Caco-2 (cell line): Measurements from ENCODE around the gene TFAP2E. TPM values are rescaled to one million over a fixed set of nuclear protein-coding genes. Genes with fewer than 3 reads are reported as not detected.

Experiments used
- BruUV-seq: library from RNA; stranded (reverse); fragments of 400-500 nt; replicated peaks from 2 replicates; lab custom pipeline; 2021; lab: Mats Ljungman, UMichigan
- CTCF ChIA-PET: fragments of 300-600 bp; sonication (Branson Sonifier 250); formaldehyde crosslinking; loops from one replicate; lab custom pipeline; 2022; ENCODE audit warnings: antibody characterized with exemption; lab: Charles Lee
- POLR2A ChIA-PET: fragments of 300-600 bp; sonication (Branson Sonifier 250); formaldehyde crosslinking; loops from one replicate; lab custom pipeline; 2022; ENCODE audit warnings: antibody characterized with exemption; lab: Charles Lee
- DNase-seq, 2 experiments: peaks; one replicate each; pipeline versions ENCODE4 v3.0.0 to v3.0.0-alpha.2; 2020 to 2022
- H3K27me3 ChIP-seq: replicated peaks from 2 replicates; pipeline ENCODE4 v1.6.0; 2011; ENCODE audit warnings: low read length; ENCODE audit not compliant: control insufficient read depth, insufficient read depth
- H3K36me3 ChIP-seq: 2 replicates; pipeline ENCODE4 v1.5.1; 2011; ENCODE audit warnings: low read length; ENCODE audit not compliant: control insufficient read depth, insufficient read depth
- H3K4me1 ChIP-seq: fragments of 250-450 bp; sonication (Bioruptor Pico); 2 replicates; pipeline ENCODE4 v1.5.1; 2020; ENCODE audit warnings: mild to moderate bottlenecking
- H3K4me3 ChIP-seq: 2 replicates; pipeline ENCODE4 v1.5.1; 2011; ENCODE audit warnings: low read depth, mild to moderate bottlenecking, control low read depth, low read length
- H3K9me3 ChIP-seq: fragments of 250-450 bp; sonication (Bioruptor Pico); 2 replicates; pipeline ENCODE4 v1.5.1; 2020; ENCODE audit warnings: mild to moderate bottlenecking, moderate library complexity
- H3K27ac Mint-ChIP-seq: one replicate; pipeline ENCODE4 v1.8.0; 2022; ENCODE audit warnings: mixed read lengths; ENCODE audit not compliant: unreplicated experiment
- H3K27me3 Mint-ChIP-seq: one replicate; pipeline ENCODE4 v1.8.0; 2022; ENCODE audit warnings: mixed read lengths; ENCODE audit not compliant: insufficient read depth, unreplicated experiment
- H3K36me3 Mint-ChIP-seq: one replicate; pipeline ENCODE4 v1.8.0; 2022; ENCODE audit warnings: mild to moderate bottlenecking, mixed read lengths; ENCODE audit not compliant: insufficient read depth, unreplicated experiment
- H3K4me1 Mint-ChIP-seq: one replicate; pipeline ENCODE4 v1.8.0; 2022; ENCODE audit warnings: low read depth, mixed read lengths; ENCODE audit not compliant: unreplicated experiment
- H3K4me3 Mint-ChIP-seq: one replicate; pipeline ENCODE4 v1.8.0; 2022; ENCODE audit warnings: mild to moderate bottlenecking, moderate library complexity, mixed read lengths; ENCODE audit not compliant: unreplicated experiment
- H3K9me3 Mint-ChIP-seq: one replicate; pipeline ENCODE4 v1.8.0; 2022; ENCODE audit warnings: mixed read lengths; ENCODE audit not compliant: unreplicated experiment
- intact Hi-C: fragments of 100-400 bp; cut with micrococcal nuclease; formaldehyde crosslinking; loops from one replicate; pipeline ENCODE4 v1.10.0; 2022; ENCODE audit not compliant: unreplicated experiment
- total RNA-seq: library from RNA; stranded (reverse); gene quantifications from 2 replicates; pipeline ENCODE4 v1.2.3, GENCODE V29; 2022
- TF ChIP-seq, protein P1 (sequence below), 2 experiments: fragments of 200-600 bp in 1 of 2; IDR thresholded peaks; 1 replicate in 1 of 2; 2 replicates in 1 of 2; pipeline versions ENCODE4 v1.5.1 to v1.8.0; 2011 to 2022; ENCODE audit warnings: antibody characterized with exemption in 1 of 2, control low read depth in 1 of 2, inconsistent platforms in 1 of 2, low read depth in 1 of 2, low read length in 1 of 2, mild to moderate bottlenecking in 1 of 2, moderate library complexity in 1 of 2; ENCODE audit not compliant: insufficient read depth in 1 of 2, severe bottlenecking in 1 of 2, unreplicated experiment in 1 of 2

TFAP2E gene
- total RNA-seq, 1 experiment from 2014 or later = 3.4 TPM

DNA sequence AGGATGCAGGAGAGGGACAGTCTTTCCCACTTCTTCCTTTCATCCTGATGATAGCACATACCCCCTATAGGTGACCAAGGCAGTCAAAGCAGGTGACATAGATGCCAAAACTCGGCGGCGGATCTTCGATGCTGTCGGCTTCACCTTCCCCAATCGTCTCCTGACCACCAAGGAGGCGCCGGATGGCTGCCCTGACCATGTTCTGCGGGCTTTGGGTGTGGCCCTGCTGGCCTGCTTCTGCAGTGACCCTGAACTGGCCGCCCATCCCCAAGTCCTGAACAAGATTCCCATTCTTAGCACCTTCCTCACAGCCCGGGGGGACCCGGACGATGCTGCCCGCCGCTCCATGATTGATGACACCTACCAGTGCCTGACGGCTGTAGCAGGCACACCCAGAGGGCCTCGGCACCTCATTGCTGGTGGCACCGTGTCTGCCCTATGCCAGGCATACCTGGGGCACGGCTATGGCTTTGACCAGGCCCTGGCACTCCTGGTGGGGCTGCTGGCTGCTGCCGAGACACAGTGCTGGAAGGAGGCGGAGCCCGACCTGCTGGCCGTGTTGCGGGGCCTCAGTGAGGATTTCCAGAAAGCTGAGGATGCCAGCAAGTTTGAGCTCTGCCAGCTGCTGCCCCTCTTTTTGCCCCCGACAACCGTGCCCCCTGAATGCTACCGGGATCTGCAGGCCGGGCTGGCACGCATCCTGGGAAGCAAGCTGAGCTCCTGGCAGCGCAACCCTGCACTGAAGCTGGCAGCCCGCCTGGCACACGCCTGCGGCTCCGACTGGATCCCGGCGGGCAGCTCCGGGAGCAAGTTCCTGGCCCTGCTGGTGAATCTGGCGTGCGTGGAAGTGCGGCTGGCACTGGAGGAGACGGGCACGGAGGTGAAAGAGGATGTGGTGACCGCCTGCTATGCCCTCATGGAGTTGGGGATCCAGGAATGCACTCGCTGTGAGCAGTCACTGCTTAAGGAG lies 12.6 kb upstream of the TFAP2E start:
- no peak for DNase-seq
- TF ChIP-seq, protein P1, sequence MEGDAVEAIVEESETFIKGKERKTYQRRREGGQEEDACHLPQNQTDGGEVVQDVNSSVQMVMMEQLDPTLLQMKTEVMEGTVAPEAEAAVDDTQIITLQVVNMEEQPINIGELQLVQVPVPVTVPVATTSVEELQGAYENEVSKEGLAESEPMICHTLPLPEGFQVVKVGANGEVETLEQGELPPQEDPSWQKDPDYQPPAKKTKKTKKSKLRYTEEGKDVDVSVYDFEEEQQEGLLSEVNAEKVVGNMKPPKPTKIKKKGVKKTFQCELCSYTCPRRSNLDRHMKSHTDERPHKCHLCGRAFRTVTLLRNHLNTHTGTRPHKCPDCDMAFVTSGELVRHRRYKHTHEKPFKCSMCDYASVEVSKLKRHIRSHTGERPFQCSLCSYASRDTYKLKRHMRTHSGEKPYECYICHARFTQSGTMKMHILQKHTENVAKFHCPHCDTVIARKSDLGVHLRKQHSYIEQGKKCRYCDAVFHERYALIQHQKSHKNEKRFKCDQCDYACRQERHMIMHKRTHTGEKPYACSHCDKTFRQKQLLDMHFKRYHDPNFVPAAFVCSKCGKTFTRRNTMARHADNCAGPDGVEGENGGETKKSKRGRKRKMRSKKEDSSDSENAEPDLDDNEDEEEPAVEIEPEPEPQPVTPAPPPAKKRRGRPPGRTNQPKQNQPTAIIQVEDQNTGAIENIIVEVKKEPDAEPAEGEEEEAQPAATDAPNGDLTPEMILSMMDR (IDR thresholded peaks at IDR 0.05; ENCODE audit: insufficient read depth in 1 of 2, low read depth in 1 of 2, low read length in 1 of 2, severe bottlenecking in 1 of 2, unreplicated experiment in 1 of 2) = no peak
- H3K4me3 ChIP-seq = no peak overlapping the region
- no peaks in the 10 kb centered on the region for H3K27me3 ChIP-seq
- H3K4me1 ChIP-seq = peaks cover 6% of the 10 kb centered on the region
- Mint-ChIP-seq H3K27me3 (no peaks in the 10 kb centered on the region), H3K4me1 (no peaks in the 10 kb centered on the region), H3K4me3 (no peak overlapping the region), H3K36me3 (peaks cover 29% of the 10 kb centered on the region), H3K27ac (no peak overlapping the region), H3K9me3 (no peaks in the 10 kb centered on the region)
- no peaks in the 10 kb centered on the region for H3K9me3 ChIP-seq
- POLR2A ChIA-PET = no interaction called here
- H3K36me3 ChIP-seq = no peaks in the 10 kb centered on the region
- CTCF ChIA-PET = no interaction called here
- intact Hi-C loops = no loop called here
- no TSS peak for BruUV-seq

DNA sequence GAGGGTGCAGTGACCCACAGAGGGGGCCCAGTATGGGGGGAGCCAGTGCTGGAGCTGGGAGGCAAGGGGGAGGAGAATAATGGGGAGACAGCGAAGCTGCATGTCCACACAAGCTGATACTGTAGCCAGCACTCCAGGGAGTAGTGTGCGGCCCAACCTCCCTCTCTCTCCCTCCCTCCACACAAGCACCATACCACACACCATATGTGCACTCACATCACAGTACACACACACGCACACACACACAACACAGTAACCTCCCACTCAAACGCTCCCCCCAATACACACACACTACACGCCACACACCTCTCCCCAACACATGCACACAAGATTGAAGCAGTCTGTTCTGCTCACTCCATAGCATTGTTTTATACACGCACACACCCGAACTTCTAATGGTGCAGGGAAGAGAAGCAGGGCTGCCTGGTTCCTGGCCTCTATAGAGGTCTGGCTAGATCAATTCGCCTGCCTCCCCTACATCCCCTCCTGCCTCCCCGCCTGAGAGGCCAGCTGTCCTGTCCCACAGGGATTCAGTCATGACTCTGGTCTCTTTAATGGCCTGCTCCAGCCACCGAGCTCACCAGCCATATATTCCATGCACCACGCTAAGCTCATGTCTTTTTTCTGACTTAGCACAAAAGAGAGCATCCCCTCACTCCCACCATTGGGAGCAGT lies 11.7 kb upstream of the TFAP2E start:
- Mint-ChIP-seq H3K4me3 (no peak overlapping the region), H3K36me3 (peaks cover 30% of the 10 kb centered on the region), H3K9me3 (no peaks in the 10 kb centered on the region), H3K27ac (no peak overlapping the region), H3K4me1 (no peaks in the 10 kb centered on the region), H3K27me3 (no peaks in the 10 kb centered on the region)
- Histone ChIP-seq H3K9me3 (no peaks in the 10 kb centered on the region), H3K4me1 (no peaks in the 10 kb centered on the region), H3K36me3 (no peaks in the 10 kb centered on the region), H3K27me3 (no peaks in the 10 kb centered on the region), H3K4me3 (no peak overlapping the region)
- POLR2A ChIA-PET = no interaction called here
- CTCF ChIA-PET = no interaction called here
- DNase-seq = no peak
- TF ChIP-seq, protein P1 (IDR thresholded peaks at IDR 0.05; ENCODE audit: insufficient read depth in 1 of 2, low read depth in 1 of 2, low read length in 1 of 2, severe bottlenecking in 1 of 2, unreplicated experiment in 1 of 2) = no peak
- intact Hi-C loops = no loop called here
- no TSS peak for BruUV-seq

DNA sequence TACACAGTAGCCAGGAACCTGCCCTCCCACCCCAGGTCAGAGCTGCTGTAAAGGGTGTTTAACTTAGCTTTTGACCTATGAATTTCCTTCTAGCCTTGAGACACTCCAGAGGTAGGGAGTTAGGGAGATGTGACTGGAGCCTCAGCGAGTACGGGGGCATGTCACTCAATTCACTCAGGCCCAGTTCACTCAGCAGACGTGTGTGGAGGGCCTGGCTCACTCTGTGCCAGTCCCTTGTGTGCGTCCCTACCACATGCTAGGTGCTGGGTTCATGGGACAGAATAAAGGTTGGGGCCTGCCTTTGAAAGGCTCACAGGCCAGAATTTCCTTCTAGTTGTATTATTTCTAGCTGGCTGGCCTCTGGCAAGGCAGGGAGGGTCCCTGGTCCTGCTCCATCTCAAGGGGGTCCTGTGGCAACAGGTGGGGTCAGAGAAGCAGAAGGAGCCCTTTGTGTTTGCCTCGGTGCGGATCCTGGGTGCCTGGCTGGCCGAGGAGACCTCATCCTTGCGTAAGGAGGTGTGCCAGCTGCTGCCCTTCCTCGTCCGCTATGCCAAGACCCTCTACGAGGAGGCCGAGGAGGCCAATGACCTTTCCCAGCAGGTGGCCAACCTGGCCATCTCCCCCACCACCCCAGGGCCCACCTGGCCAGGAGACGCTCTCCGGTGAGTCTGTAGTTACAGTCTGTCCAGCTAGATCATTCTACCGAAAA lies 11.0 kb upstream of the TFAP2E start:
- Histone ChIP-seq H3K36me3 (no peaks in the 10 kb centered on the region), H3K27me3 (no peaks in the 10 kb centered on the region), H3K4me3 (no peak overlapping the region), H3K9me3 (no peaks in the 10 kb centered on the region), H3K4me1 (no peaks in the 10 kb centered on the region)
- ChIA-PET CTCF (no interaction called here), POLR2A (no interaction called here)
- Mint-ChIP-seq H3K36me3 (peaks cover 34% of the 10 kb centered on the region), H3K27me3 (no peaks in the 10 kb centered on the region), H3K4me3 (no peak overlapping the region), H3K27ac (no peak overlapping the region), H3K4me1 (no peaks in the 10 kb centered on the region), H3K9me3 (no peaks in the 10 kb centered on the region)
- TF ChIP-seq, protein P1 (IDR thresholded peaks at IDR 0.05; ENCODE audit: insufficient read depth in 1 of 2, low read depth in 1 of 2, low read length in 1 of 2, severe bottlenecking in 1 of 2, unreplicated experiment in 1 of 2) = no peak
- BruUV-seq = no TSS peak
- intact Hi-C loops = no loop called here
- no peak for DNase-seq
